Mammary epithelial cell (primary cell): ENCODE measurements around the gene CHCHD5.

ENCODE experiments used
- EZH2 ChIP-seq: IDR thresholded peaks from 2 replicates; pipeline ENCODE4 v1.6.1; 2012; ENCODE audit warnings: low read length, inconsistent platforms, borderline replicate concordance
- TF ChIP-seq, protein P1 (sequence below), 2 donors: IDR thresholded peaks in 1 of 2; conservative IDR thresholded peaks in 1 of 2; 2 replicates each; pipeline ENCODE4 v1.5.1; 2011 to 2012; ENCODE audit warnings: inconsistent platforms in 2 of 2, low read length in 2 of 2, mild to moderate bottlenecking in 2 of 2, control low read depth in 1 of 2, low read depth in 1 of 2; ENCODE audit not compliant: insufficient read depth in 1 of 2; ENCODE audit errors: extremely low read depth in 1 of 2

DNA sequence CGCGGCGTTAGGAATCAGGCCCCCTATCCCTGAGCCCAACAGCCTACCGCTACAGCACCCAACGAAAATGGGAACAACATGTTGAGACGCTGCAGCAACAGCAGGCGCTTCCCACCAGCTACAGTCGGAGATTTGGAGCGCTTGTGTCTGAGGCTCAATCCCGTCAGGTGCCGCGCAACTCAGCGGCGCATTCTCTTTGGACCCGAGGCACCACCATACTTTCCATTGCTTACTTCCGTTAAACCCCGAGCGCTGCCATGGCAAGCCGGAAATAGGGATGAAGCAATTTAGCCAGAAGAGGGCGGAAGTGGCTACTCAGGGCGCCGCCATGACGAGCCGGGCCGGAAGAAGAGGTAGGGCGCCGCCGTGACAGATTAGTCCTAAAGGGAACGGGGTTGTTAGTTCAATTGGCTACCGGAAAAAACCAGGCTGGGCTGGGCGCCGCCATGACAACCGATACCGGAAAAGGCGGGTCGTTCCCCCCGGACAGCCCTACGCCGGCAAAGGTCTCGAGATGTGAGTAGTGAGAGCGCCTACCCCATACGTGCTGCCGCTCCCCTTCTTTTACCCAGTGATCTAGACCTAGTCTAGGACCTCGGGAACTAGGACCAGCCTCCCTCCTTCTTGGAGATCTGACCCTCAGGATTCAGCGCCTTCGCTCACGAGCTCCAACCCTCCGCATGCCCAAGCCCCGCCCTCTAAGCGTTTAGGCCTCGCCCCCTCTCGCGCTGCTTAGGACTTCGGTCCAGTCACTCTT lies at the start of gene CHCHD5:
- TF ChIP-seq, protein P1, sequence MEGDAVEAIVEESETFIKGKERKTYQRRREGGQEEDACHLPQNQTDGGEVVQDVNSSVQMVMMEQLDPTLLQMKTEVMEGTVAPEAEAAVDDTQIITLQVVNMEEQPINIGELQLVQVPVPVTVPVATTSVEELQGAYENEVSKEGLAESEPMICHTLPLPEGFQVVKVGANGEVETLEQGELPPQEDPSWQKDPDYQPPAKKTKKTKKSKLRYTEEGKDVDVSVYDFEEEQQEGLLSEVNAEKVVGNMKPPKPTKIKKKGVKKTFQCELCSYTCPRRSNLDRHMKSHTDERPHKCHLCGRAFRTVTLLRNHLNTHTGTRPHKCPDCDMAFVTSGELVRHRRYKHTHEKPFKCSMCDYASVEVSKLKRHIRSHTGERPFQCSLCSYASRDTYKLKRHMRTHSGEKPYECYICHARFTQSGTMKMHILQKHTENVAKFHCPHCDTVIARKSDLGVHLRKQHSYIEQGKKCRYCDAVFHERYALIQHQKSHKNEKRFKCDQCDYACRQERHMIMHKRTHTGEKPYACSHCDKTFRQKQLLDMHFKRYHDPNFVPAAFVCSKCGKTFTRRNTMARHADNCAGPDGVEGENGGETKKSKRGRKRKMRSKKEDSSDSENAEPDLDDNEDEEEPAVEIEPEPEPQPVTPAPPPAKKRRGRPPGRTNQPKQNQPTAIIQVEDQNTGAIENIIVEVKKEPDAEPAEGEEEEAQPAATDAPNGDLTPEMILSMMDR (conservative IDR thresholded peaks at IDR 0.05 in 1 of 2, IDR thresholded peaks at IDR 0.05 in 1 of 2; ENCODE audit: extremely low read depth in 1 of 2, insufficient read depth in 1 of 2, low read depth in 1 of 2, low read length in 2 of 2), result peak in 1 of 2 donors; percentile 16
- no peak for TF ChIP-seq EZH2
